Measurements from ENCODE around the gene SLC4A3.

Gene SLC4A3

DNA sequence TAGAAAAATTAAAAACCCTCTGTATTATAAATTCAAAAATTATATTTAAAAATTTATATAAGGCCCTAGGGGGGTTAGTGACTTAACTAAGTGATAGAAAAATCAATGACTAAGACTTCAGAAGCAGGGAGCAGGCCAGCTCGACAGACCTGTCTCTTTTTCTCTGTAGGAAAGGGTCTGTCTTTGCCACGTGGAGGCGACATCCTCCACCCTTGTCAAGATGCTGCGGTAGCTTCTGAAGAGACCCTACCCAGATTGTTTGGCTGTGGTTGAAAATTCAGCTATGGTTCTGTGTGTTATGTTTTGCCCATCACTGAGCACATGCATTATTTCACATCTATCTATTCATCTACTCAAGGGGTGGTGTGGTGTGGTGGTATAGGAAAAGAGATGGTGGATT lies 8.2 kb upstream of the SLC4A3 start:
- no peaks in the 10 kb centered on the region for H3K27me3 ChIP-seq (ENCODE audit: insufficient read depth, low read depth, severe bottlenecking)
- TF ChIP-seq, protein P1, sequence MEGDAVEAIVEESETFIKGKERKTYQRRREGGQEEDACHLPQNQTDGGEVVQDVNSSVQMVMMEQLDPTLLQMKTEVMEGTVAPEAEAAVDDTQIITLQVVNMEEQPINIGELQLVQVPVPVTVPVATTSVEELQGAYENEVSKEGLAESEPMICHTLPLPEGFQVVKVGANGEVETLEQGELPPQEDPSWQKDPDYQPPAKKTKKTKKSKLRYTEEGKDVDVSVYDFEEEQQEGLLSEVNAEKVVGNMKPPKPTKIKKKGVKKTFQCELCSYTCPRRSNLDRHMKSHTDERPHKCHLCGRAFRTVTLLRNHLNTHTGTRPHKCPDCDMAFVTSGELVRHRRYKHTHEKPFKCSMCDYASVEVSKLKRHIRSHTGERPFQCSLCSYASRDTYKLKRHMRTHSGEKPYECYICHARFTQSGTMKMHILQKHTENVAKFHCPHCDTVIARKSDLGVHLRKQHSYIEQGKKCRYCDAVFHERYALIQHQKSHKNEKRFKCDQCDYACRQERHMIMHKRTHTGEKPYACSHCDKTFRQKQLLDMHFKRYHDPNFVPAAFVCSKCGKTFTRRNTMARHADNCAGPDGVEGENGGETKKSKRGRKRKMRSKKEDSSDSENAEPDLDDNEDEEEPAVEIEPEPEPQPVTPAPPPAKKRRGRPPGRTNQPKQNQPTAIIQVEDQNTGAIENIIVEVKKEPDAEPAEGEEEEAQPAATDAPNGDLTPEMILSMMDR (IDR thresholded peaks at IDR 0.05; ENCODE audit: low read depth, low read length): peak; percentile 64
- no peaks in the 10 kb centered on the region for H3K9me3 ChIP-seq (ENCODE audit: severe bottlenecking)
- peak; percentile 47 for DNase-seq
- H3K36me3 ChIP-seq: no peaks in the 10 kb centered on the region
- peak overlapping the region; percentile 77 for H3K27ac ChIP-seq
- H3K4me3 ChIP-seq (ENCODE audit: low read depth, low read length): no peak overlapping the region

DNA sequence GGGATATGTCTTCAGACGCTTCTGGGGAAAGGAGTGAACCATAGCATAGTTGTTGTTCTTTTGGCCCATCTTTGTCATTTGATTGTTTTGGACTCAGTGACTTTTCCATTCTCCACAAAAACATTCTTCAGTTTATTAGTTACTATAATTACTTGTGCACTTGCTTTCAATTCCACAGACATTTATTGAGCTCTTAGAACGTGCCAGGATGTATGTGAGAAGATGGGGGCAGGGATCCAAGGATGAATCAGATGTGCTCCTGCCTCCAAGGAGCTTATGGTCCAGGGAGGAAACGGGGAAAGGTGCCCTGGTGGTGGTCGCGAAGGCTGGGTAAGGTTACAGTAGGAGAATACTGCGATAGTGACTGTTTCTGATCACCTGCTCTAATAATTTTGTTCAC lies 6.9 kb upstream of the SLC4A3 start:
- Histone ChIP-seq H3K27me3 (ENCODE audit: insufficient read depth, low read depth, severe bottlenecking) (no peaks in the 10 kb centered on the region), H3K27ac (no peak overlapping the region), H3K36me3 (no peaks in the 10 kb centered on the region), H3K4me3 (ENCODE audit: low read depth, low read length) (no peak overlapping the region), H3K9me3 (ENCODE audit: severe bottlenecking) (no peaks in the 10 kb centered on the region)
- TF ChIP-seq, protein P1 (IDR thresholded peaks at IDR 0.05; ENCODE audit: low read depth, low read length): no peak
- no peak for DNase-seq

DNA sequence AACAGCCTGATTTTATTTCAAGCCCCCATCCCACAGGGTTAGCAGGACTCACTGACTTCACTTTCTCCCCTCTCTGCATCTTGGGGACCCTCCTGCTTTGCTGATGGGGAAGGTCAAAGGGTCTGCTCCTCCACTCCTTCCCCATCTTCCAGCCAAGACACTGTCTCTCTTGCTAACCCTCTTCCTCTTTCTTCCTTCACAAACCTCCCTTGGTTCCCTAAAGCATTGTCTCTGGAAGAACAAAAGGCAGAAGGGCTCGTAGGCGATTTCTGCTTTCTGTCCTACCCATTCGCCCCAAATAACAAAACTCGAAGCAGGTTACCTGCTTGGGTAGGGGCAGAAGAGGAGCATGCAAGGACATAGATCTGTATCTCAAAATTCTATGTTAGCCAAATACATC lies 5.5 kb upstream of the SLC4A3 start:
- Histone ChIP-seq H3K27me3 (ENCODE audit: insufficient read depth, low read depth, severe bottlenecking) (no peaks in the 10 kb centered on the region), H3K27ac (no peak overlapping the region), H3K9me3 (ENCODE audit: severe bottlenecking) (no peaks in the 10 kb centered on the region), H3K36me3 (no peaks in the 10 kb centered on the region), H3K4me3 (ENCODE audit: low read depth, low read length) (no peak overlapping the region)
- DNase-seq: no peak
- TF ChIP-seq, protein P1 (IDR thresholded peaks at IDR 0.05; ENCODE audit: low read depth, low read length): no peak

DNA sequence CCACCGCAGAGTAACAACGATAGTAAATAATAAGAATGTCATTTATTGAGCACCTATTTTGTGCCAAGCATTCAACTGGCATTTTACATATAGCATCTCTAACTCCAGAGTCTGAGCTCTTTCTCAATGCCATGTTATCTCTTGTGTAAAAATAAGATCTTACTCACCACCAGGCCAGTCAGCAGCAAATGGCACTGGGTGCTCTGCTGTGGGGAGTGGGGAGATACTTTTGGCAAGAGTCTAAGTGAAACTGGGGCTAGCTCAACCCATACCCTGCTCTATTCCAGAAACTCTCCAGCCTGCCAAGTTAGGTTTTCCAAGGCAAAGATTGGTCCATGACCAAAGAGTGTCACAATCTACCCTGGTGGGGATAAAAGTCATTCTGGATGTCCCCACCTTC lies 5.0 kb upstream of the SLC4A3 start:
- Histone ChIP-seq H3K36me3 (no peaks in the 10 kb centered on the region), H3K9me3 (ENCODE audit: severe bottlenecking) (no peaks in the 10 kb centered on the region), H3K27ac (no peak overlapping the region), H3K4me3 (ENCODE audit: low read depth, low read length) (no peak overlapping the region), H3K27me3 (ENCODE audit: insufficient read depth, low read depth, severe bottlenecking) (no peaks in the 10 kb centered on the region)
- TF ChIP-seq, protein P1 (IDR thresholded peaks at IDR 0.05; ENCODE audit: low read depth, low read length): no peak
- no peak for DNase-seq

DNA sequence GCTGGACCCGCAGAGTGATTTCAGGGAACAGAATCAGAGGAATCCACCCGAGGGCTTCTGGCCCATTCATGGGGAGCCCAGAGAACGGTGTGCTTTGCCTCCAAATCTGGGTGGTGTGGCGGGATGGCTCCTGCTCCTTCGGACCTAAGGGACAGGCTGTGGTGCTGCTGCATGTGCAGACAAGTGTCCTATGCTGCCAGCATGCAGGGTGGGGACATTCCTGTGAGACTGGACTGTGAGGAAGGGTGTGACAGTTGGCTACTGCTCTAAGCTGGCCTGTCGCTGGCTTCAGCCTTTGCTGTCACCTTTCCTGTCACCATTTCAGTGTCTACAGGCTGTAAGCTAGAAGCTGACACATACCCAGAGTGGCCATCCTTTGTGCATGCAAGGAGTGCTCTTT lies 2.9 kb upstream of the SLC4A3 start:
- TF ChIP-seq, protein P1 (IDR thresholded peaks at IDR 0.05; ENCODE audit: low read depth, low read length): no peak
- no peaks in the 10 kb centered on the region for H3K36me3 ChIP-seq
- H3K4me3 ChIP-seq (ENCODE audit: low read depth, low read length): no peak overlapping the region
- DNase-seq: no peak
- H3K27ac ChIP-seq: no peak overlapping the region
- H3K27me3 ChIP-seq (ENCODE audit: insufficient read depth, low read depth, severe bottlenecking): no peaks in the 10 kb centered on the region
- H3K9me3 ChIP-seq (ENCODE audit: severe bottlenecking): no peaks in the 10 kb centered on the region

DNA sequence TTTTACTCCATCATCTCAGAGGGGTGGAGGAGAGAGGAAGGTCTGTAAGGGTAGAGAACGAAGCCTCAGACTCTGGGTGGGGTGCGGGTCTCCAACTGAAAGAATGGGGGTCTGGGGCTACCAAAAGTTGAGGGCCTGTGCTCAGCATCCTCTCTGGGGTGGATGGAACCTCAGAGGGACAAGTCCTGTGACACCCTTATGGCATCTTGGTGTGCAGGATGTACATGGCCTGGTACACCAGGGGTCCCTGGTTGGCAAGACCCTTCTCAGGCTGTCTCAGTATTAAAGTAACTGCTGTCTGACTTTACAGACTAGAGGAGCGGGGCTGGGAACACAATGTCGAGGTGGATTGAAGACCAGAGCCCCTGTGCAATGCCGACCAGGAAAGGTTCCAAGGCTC lies 2.3 kb upstream of the SLC4A3 start:
- no peaks in the 10 kb centered on the region for H3K27me3 ChIP-seq (ENCODE audit: insufficient read depth, low read depth, severe bottlenecking)
- TF ChIP-seq, protein P1 (IDR thresholded peaks at IDR 0.05; ENCODE audit: low read depth, low read length): no peak

More for the DNA sequence above, 2.3 kb upstream of the SLC4A3 start:
- H3K4me3 ChIP-seq (ENCODE audit: low read depth, low read length): no peak overlapping the region
- no peaks in the 10 kb centered on the region for H3K9me3 ChIP-seq (ENCODE audit: severe bottlenecking)
- no peak for DNase-seq
- no peak overlapping the region for H3K27ac ChIP-seq
- no peaks in the 10 kb centered on the region for H3K36me3 ChIP-seq
